ENCODE data around the gene LHFPL2.

LHFPL2 gene

GRCh38 chr5:78537821-78538220 is 110.8 kb downstream of the LHFPL2 start:
- peak in 1 of 2 experiments; percentile 25 for DNase-seq (ENCODE audit: low read depth in 1 of 2, low spot score in 1 of 2)

DNA sequence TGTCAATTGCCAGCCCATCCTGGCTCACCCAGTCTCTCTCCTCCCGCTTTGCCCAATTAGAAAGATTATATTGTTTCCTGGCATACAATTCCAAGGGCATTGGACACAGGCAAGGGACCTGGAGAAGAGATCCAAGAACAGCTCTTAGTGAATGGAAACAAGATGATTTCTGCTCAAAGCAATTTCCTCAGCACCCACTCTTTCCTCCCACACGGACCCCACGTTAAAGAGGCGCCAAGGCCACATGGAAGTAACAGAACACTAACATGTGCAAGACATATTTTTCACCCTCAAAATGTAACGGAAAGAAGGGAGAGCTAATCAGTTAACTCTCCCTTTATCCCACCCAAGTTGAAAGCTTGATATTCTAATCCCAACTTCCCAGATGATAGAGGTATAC is 111.2 kb downstream of the LHFPL2 start:
- Histone ChIP-seq H3K4me3 (replicated peaks; ENCODE audit: insufficient read depth, low read length) (no peak overlapping the region), H3K27me3 (ENCODE audit: insufficient read depth, poor library complexity, severe bottlenecking) (no peaks in the 10 kb centered on the region), H3K27ac (replicated peaks) (no peak overlapping the region)
- TF ChIP-seq GABPA (IDR thresholded peaks at IDR 0.05; ENCODE audit: low read depth) (no peak), CTCF (IDR thresholded peaks at IDR 0.05; ENCODE audit: insufficient read depth, low read length) (no peak), POLR2AphosphoS5 (IDR thresholded peaks at IDR 0.05; ENCODE audit: low read depth) (no peak), SPI1 (IDR thresholded peaks at IDR 0.05; ENCODE audit: borderline replicate concordance, low read depth) (no peak)
- TF ChIP-seq, protein P1, sequence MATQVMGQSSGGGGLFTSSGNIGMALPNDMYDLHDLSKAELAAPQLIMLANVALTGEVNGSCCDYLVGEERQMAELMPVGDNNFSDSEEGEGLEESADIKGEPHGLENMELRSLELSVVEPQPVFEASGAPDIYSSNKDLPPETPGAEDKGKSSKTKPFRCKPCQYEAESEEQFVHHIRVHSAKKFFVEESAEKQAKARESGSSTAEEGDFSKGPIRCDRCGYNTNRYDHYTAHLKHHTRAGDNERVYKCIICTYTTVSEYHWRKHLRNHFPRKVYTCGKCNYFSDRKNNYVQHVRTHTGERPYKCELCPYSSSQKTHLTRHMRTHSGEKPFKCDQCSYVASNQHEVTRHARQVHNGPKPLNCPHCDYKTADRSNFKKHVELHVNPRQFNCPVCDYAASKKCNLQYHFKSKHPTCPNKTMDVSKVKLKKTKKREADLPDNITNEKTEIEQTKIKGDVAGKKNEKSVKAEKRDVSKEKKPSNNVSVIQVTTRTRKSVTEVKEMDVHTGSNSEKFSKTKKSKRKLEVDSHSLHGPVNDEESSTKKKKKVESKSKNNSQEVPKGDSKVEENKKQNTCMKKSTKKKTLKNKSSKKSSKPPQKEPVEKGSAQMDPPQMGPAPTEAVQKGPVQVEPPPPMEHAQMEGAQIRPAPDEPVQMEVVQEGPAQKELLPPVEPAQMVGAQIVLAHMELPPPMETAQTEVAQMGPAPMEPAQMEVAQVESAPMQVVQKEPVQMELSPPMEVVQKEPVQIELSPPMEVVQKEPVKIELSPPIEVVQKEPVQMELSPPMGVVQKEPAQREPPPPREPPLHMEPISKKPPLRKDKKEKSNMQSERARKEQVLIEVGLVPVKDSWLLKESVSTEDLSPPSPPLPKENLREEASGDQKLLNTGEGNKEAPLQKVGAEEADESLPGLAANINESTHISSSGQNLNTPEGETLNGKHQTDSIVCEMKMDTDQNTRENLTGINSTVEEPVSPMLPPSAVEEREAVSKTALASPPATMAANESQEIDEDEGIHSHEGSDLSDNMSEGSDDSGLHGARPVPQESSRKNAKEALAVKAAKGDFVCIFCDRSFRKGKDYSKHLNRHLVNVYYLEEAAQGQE (IDR thresholded peaks at IDR 0.05; ENCODE audit: insufficient replicate concordance, low read depth): no peak
- no peak for DNase-seq (ENCODE audit: low read depth in 1 of 2, low spot score in 1 of 2)

More at GRCh38 chr5:78537821-78538220, 110.8 kb downstream of the LHFPL2 start:
- no peaks in the 10 kb centered on the region for H3K27me3 ChIP-seq (ENCODE audit: insufficient read depth, poor library complexity, severe bottlenecking)
- TF ChIP-seq, protein P1 (IDR thresholded peaks at IDR 0.05; ENCODE audit: insufficient replicate concordance, low read depth): no peak
- TF ChIP-seq CTCF (IDR thresholded peaks at IDR 0.05; ENCODE audit: insufficient read depth, low read length) (peak; percentile 5), SPI1 (IDR thresholded peaks at IDR 0.05; ENCODE audit: borderline replicate concordance, low read depth) (peak; percentile 24; the same call in 1 of the 2 replicates), GABPA (IDR thresholded peaks at IDR 0.05; ENCODE audit: low read depth) (no peak), POLR2AphosphoS5 (IDR thresholded peaks at IDR 0.05; ENCODE audit: low read depth) (no peak)
- no peak overlapping the region for H3K27ac ChIP-seq (replicated peaks)
- H3K4me3 ChIP-seq (replicated peaks; ENCODE audit: insufficient read depth, low read length): no peak overlapping the region

GRCh38 chr5:78536661-78537196 is 111.8 kb downstream of the LHFPL2 start:
- TF ChIP-seq CTCF (IDR thresholded peaks at IDR 0.05; ENCODE audit: insufficient read depth, low read length) (no peak), POLR2AphosphoS5 (IDR thresholded peaks at IDR 0.05; ENCODE audit: low read depth) (no peak), SPI1 (IDR thresholded peaks at IDR 0.05; ENCODE audit: borderline replicate concordance, low read depth) (no peak), GABPA (IDR thresholded peaks at IDR 0.05; ENCODE audit: low read depth) (no peak)
- TF ChIP-seq, protein P1 (IDR thresholded peaks at IDR 0.05; ENCODE audit: insufficient replicate concordance, low read depth): no peak
- no peak for DNase-seq (ENCODE audit: low read depth in 1 of 2, low spot score in 1 of 2)

More at GRCh38 chr5:78536661-78537196, 111.8 kb downstream of the LHFPL2 start:
- no peak overlapping the region for H3K27ac ChIP-seq (replicated peaks)
- no peak overlapping the region for H3K4me3 ChIP-seq (replicated peaks; ENCODE audit: insufficient read depth, low read length)
- no peaks in the 10 kb centered on the region for H3K27me3 ChIP-seq (ENCODE audit: insufficient read depth, poor library complexity, severe bottlenecking)
